Neuronal stem cell (in vitro differentiated cells): ENCODE data around the gene SRP68. TPM values are rescaled to one million over a fixed set of nuclear protein-coding genes. Genes with fewer than 3 reads are reported as not detected.
A peak's percentile ranks its signal among the peaks of the same experiment; 100 is the strongest.

ENCODE experiments used
- DNase-seq: peaks from one replicate; pipeline ENCODE4 v3.0.0-alpha.2; 2013; ENCODE audit warnings: low spot score
- H2AFZ ChIP-seq: one replicate; pipeline ENCODE4 v1.6.1; 2013; ENCODE audit warnings: mild to moderate bottlenecking, low read length, inconsistent platforms
- H2AK5ac ChIP-seq: 2 replicates; pipeline ENCODE4 v1.6.1; 2013; ENCODE audit warnings: low read depth, mild to moderate bottlenecking, inconsistent platforms, low read length, moderate library complexity, mixed read lengths
- H2BK120ac ChIP-seq: 2 replicates; pipeline ENCODE4 v1.6.1; 2013; ENCODE audit warnings: low read depth, mild to moderate bottlenecking, inconsistent platforms, low read length, moderate library complexity, mixed read lengths
- H2BK12ac ChIP-seq: one replicate; pipeline ENCODE4 v1.6.1; 2013; ENCODE audit warnings: low read length, inconsistent platforms
- H2BK15ac ChIP-seq: 2 replicates; pipeline ENCODE4 v1.6.1; 2013; ENCODE audit warnings: mild to moderate bottlenecking, low read length, inconsistent platforms, mixed read lengths
- H2BK5ac ChIP-seq: one replicate; pipeline ENCODE4 v1.6.1; 2013; ENCODE audit warnings: inconsistent platforms, mild to moderate bottlenecking, low read length, moderate library complexity
- H3K14ac ChIP-seq: one replicate; pipeline ENCODE4 v1.6.1; 2013; ENCODE audit warnings: low read length, inconsistent platforms
- H3K18ac ChIP-seq: 2 replicates; pipeline ENCODE4 v1.6.1; 2013; ENCODE audit warnings: low read length, inconsistent platforms
- H3K23ac ChIP-seq: 2 replicates; pipeline ENCODE4 v1.6.1; 2013; ENCODE audit warnings: low read depth, mild to moderate bottlenecking, mixed read lengths, low read length, inconsistent platforms; ENCODE audit not compliant: poor library complexity
- H3K27ac ChIP-seq: replicated peaks from 3 replicates; pipeline ENCODE4 v1.5.1; 2013; ENCODE audit warnings: low read length, inconsistent platforms
- H3K27me3 ChIP-seq, 3 experiments: 2 replicates each; pipeline ENCODE4 v1.6.1; 2013; ENCODE audit warnings: low read length in 3 of 3, mild to moderate bottlenecking in 2 of 3, inconsistent platforms in 1 of 3, low read depth in 1 of 3, mixed read lengths in 1 of 3, moderate library complexity in 1 of 3; ENCODE audit not compliant: control insufficient read depth in 3 of 3, insufficient read depth in 3 of 3
- H3K36me3 ChIP-seq, 2 donors: replicated peaks in 1 of 2; 2 replicates each; pipeline ENCODE4 v1.6.1; 2013; ENCODE audit warnings: low read length in 2 of 2; ENCODE audit not compliant: control insufficient read depth in 2 of 2, insufficient read depth in 2 of 2
- H3K4ac ChIP-seq: 2 replicates; pipeline ENCODE4 v1.6.1; 2013; ENCODE audit warnings: inconsistent platforms, mild to moderate bottlenecking, low read length, moderate library complexity
- H3K4me1 ChIP-seq, 2 donors: 1 replicate in 1 of 2; 2 replicates in 1 of 2; pipeline ENCODE4 v1.6.1; 2013; ENCODE audit warnings: low read length in 2 of 2, low read depth in 1 of 2; ENCODE audit not compliant: control insufficient read depth in 2 of 2, insufficient read depth in 1 of 2
- H3K4me2 ChIP-seq: one replicate; pipeline ENCODE4 v1.6.1; 2013; ENCODE audit warnings: mild to moderate bottlenecking, low read length, inconsistent platforms; ENCODE audit not compliant: insufficient read depth, poor library complexity, severe bottlenecking
- H3K4me3 ChIP-seq, 2 donors: 2 replicates each; pipeline ENCODE4 v1.5.1; 2013; ENCODE audit warnings: low read length in 2 of 2, mild to moderate bottlenecking in 2 of 2, inconsistent platforms in 1 of 2, moderate library complexity in 1 of 2
- H3K79me1 ChIP-seq: one replicate; pipeline ENCODE4 v1.6.1; 2013; ENCODE audit warnings: low read depth, mild to moderate bottlenecking, inconsistent platforms, low read length, moderate library complexity
- H3K9ac ChIP-seq: one replicate; pipeline ENCODE4 v1.6.1; 2013; ENCODE audit warnings: mild to moderate bottlenecking, low read depth, low read length, inconsistent platforms; ENCODE audit not compliant: poor library complexity
- H3K9me3 ChIP-seq, 2 donors: replicated peaks in 1 of 2; 2 replicates each; pipeline versions ENCODE3 to v1.6.1; 2013; ENCODE audit warnings: low read length in 2 of 2, mild to moderate bottlenecking in 2 of 2, inconsistent platforms in 1 of 2, low read depth in 1 of 2, mixed read lengths in 1 of 2, moderate library complexity in 1 of 2; ENCODE audit not compliant: control insufficient read depth in 2 of 2, insufficient read depth in 1 of 2
- H4K8ac ChIP-seq: one replicate; pipeline ENCODE4 v1.6.1; 2013; ENCODE audit warnings: low read depth, mild to moderate bottlenecking, inconsistent platforms, low read length, moderate library complexity
- H4K91ac ChIP-seq: one replicate; pipeline ENCODE4 v1.6.1; 2013; ENCODE audit warnings: low read length, low read depth, mild to moderate bottlenecking, inconsistent platforms; ENCODE audit not compliant: poor library complexity
- WGBS, 2 donors: extraction: QIAGEN DNeasy Blood & Tissue Kit; methylation state at CpG; one replicate each; pipeline ENCODE4 v1.1.7; 2013; ENCODE audit warnings: missing lambda C conversion rate in 2 of 2, mixed read lengths in 1 of 2; ENCODE audit not compliant: insufficient read length in 2 of 2, insufficient replicate concordance in 1 of 2; ENCODE audit errors: extremely low coverage in 2 of 2; 5-methylcytosine and 5-hydroxymethylcytosine counted together
- polyA plus RNA-seq, 2 experiments: library from polyadenylated mRNA; stranded (reverse); fragments of 200-250 nt; gene quantifications; one replicate each; pipeline ENCODE4 v1.2.3, GENCODE V29; 2013

Gene SRP68
- 51.0 TPM for polyA plus RNA-seq (2013, experiment 1 of 2)
- 51.5 TPM for polyA plus RNA-seq (2013, experiment 2 of 2)

DNA sequence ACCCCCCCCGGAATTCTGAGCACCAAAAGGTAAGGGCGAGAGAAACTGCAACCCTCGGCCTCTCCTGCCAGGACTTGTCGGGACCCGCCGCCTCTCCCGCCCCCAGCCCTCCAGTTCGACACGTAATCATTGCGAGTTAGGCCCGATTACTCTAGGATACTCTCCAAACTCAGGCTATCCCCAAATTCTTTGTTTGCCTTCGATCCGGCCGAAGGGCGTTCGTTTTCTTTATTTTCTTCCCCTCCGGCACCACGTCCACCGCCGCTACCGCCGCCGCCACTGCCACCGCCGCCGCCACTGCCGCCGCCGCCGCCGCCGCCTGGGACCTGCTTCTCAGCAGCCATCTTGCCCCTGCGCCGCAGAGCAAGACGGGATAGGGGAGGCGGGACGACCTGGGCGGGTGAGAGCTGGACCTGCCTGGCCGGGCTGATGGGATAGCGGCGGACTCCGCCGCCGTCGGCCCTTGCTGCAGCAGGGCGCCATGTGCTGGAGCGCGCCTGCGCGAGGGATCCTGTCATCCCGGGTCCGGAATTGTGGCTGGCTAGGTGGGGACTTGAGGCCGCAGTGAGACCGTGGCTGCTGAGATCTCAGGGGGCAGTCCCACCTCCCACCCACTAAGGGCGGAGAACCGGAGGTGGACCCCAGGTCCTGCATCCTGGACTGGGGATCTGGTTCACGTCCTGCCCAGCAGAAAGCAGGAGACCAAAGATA lies at the start of gene SRP68:
Gene SRP68 (minus strand): TSS at position 370 of the 711 bp plus-strand sequence. CDS start 26 bp downstream, at position 344.
- H4K8ac ChIP-seq = no peak within 1 kb of the TSS
- peak within 1 kb of the TSS; percentile 83 to 89 for H3K4me3 ChIP-seq
- H2AFZ ChIP-seq = peak within 1 kb of the TSS; percentile 89
- H2BK5ac ChIP-seq = no peak within 1 kb of the TSS
- peak within 1 kb of the TSS; percentile 96 for H3K23ac ChIP-seq
- WGBS, 2 donors = no CpG with 5 or more reads among the region's 57 CpGs
- peaks cover 31 to 40% (median 38%) of the 10 kb centered on the region in 3 experiments for H3K27me3 ChIP-seq
- H2AK5ac ChIP-seq = peak within 1 kb of the TSS; percentile 71
- H2BK15ac ChIP-seq = peak within 1 kb of the TSS; percentile 70
- H3K14ac ChIP-seq = peak within 1 kb of the TSS; percentile 22
- no peak within 1 kb of the TSS for H2BK12ac ChIP-seq
- peaks cover 10% of the 10 kb centered on the region for H3K79me1 ChIP-seq
- H3K9ac ChIP-seq = peak within 1 kb of the TSS; percentile 93
- no peak within 1 kb of the TSS for H4K91ac ChIP-seq
- peak within 1 kb of the TSS; percentile 66 for H3K18ac ChIP-seq
- no peak within 1 kb of the TSS for H3K27ac ChIP-seq
- H3K4ac ChIP-seq = no peak within 1 kb of the TSS
- H2BK120ac ChIP-seq = no peak within 1 kb of the TSS
- peak within 1 kb of the TSS; percentile 98 for H3K4me2 ChIP-seq
- H3K36me3 ChIP-seq = peaks cover 0 to 20% of the 10 kb centered on the region in 2 donors
- H3K9me3 ChIP-seq = peaks cover 0 to 3% of the 10 kb centered on the region in 2 donors
- peak; percentile 88 for DNase-seq
- H3K4me1 ChIP-seq = peaks cover 6 to 10% of the 10 kb centered on the region in 2 donors

DNA sequence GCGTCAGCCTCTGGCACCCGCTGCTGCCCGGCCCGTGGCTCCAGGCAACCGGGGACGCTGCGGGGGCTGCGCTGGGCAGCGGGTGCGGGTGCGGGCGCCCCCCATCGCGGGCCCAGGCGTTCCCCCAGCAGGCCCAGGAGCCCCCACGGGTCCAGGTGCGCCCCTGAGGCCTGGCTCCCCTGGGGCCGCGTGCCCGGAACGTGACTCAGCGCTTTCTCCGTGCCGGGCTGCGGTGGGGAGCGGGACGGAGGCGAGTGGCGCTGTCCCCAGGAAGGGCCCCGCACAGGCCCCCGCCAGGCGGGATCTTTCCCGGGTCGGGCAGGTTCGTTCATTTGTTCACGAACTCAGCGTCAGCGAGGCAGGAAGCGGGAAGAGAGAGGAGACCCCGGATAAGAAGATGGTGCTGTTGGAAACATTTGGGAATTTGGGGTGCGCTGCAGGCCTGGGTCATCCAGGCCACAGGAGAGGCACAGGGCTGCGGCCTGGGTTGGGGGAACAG lies 49.7 kb upstream of the SRP68 start:
- no CpG with 5 or more reads among the region's 42 CpGs for WGBS, 2 donors
- Histone ChIP-seq H3K4ac (peak overlapping the region; percentile 53), H2BK120ac (peak overlapping the region; percentile 98), H3K9ac (peak overlapping the region; percentile 60), H3K36me3 (no peaks in the 10 kb centered on the region), H3K4me2 (no peak overlapping the region), H3K4me3 (no peak overlapping the region), H2AFZ (peak overlapping the region; percentile 84), H3K4me1 (peaks cover 5 to 13% of the 10 kb centered on the region in 2 donors), H2BK12ac (peak overlapping the region; percentile 58), H3K18ac (peak overlapping the region; percentile 94), H2AK5ac (peak overlapping the region; percentile 96), H2BK5ac (no peak overlapping the region), H2BK15ac (peak overlapping the region; percentile 98), H3K79me1 (peaks cover 3% of the 10 kb centered on the region), H3K9me3 (no peaks in the 10 kb centered on the region), H3K27ac (no peak overlapping the region), H4K91ac (peak overlapping the region; percentile 43), H3K27me3 (no peaks in the 10 kb centered on the region), H3K14ac (peak overlapping the region; percentile 17), H3K23ac (peak overlapping the region; percentile 22), H4K8ac (peak overlapping the region; percentile 96)
- DNase-seq = no peak

DNA sequence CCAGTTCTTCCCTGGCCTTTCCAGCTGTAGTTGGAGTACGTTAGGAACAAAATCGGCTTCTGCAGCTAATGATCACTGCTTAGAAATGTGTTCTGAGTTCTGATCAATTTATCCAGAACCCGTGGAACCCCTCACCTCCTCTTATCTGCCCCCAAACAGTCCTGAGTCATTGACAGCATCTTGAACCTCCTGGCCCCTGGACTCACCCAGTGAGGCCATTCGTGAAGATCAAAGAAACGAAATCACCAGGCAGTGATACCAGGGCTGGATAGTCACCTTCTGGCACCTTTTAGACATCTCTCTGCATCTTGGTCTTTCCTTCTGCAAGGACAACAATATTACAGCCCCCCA lies 48.3 kb upstream of the SRP68 start:
- Histone ChIP-seq H3K4ac (no peak overlapping the region), H3K27ac (no peak overlapping the region), H3K79me1 (peaks cover 3% of the 10 kb centered on the region), H3K14ac (no peak overlapping the region), H4K8ac (no peak overlapping the region), H2AFZ (peak overlapping the region; percentile 84), H3K9ac (no peak overlapping the region), H3K23ac (no peak overlapping the region), H4K91ac (no peak overlapping the region), H2BK15ac (no peak overlapping the region), H3K18ac (no peak overlapping the region), H3K36me3 (no peaks in the 10 kb centered on the region), H2BK5ac (no peak overlapping the region), H3K27me3 (no peaks in the 10 kb centered on the region), H2BK120ac (no peak overlapping the region), H2AK5ac (peak overlapping the region; percentile 88), H3K4me1 (peaks cover 5 to 13% of the 10 kb centered on the region in 2 donors), H3K4me3 (no peak overlapping the region), H3K4me2 (no peak overlapping the region), H3K9me3 (no peaks in the 10 kb centered on the region), H2BK12ac (peak overlapping the region; percentile 1)
- no peak for DNase-seq
- no CpG with 5 or more reads among the region's 5 CpGs for WGBS, 2 donors
